WTC11 (cell line): Measurements from ENCODE around the gene TMEM229B. TPM values are rescaled to one million over a fixed set of nuclear protein-coding genes. Genes with fewer than 3 reads are reported as not detected.

Experiments
- ATAC-seq: fragments of 200-7000 bp; cut with Tn5 transposase; 2 replicates; pipeline ENCODE4 v1.10.0; 2021; ENCODE audit warnings: mild to moderate bottlenecking, moderate library complexity
- CTCF ChIA-PET: fragments of 300-600 bp; sonication (Branson Sonifier 250); formaldehyde crosslinking; loops from one replicate; lab custom pipeline; 2021; ENCODE audit warnings: antibody characterized with exemption; lab: Charles Lee
- POLR2A ChIA-PET: fragments of 350-600 bp; sonication (Branson Sonifier 250); formaldehyde crosslinking; loops from one replicate; lab custom pipeline; 2021; ENCODE audit warnings: antibody characterized with exemption; lab: Charles Lee
- DNase-seq: peaks from one replicate; pipeline ENCODE4 v3.0.0; 2021; ENCODE audit warnings: low spot score
- H3K27ac Mint-ChIP-seq: 2 replicates; pipeline ENCODE4 v1.8.0; 2021; ENCODE audit warnings: mixed read lengths
- H3K27me3 Mint-ChIP-seq: 2 replicates; pipeline ENCODE4 v1.8.0; 2021; ENCODE audit warnings: low read depth, mild to moderate bottlenecking, moderate library complexity, mixed read lengths
- H3K36me3 Mint-ChIP-seq: 2 replicates; pipeline ENCODE4 v1.8.0; 2021; ENCODE audit warnings: mixed read lengths
- H3K4me1 Mint-ChIP-seq: 2 replicates; pipeline ENCODE4 v1.8.0; 2022; ENCODE audit warnings: mixed read lengths
- H3K4me3 Mint-ChIP-seq: 2 replicates; pipeline ENCODE4 v1.8.0; 2021; ENCODE audit warnings: mild to moderate bottlenecking, moderate library complexity, mixed read lengths
- H3K9me3 Mint-ChIP-seq: 2 replicates; pipeline ENCODE4 v1.8.0; 2021; ENCODE audit warnings: mixed read lengths
- CBFB ChIP-seq: sonication (generic); formaldehyde crosslinking; IDR thresholded peaks from 2 replicates; pipeline ENCODE4 v1.8.1; 2022; ENCODE audit warnings: mild to moderate bottlenecking, low read depth, missing genetic modification reagents
- EMX1 ChIP-seq: fragments of 250-450 bp; sonication (Bioruptor Pico); IDR thresholded peaks from 2 replicates; pipeline ENCODE4 v1.8.0; 2021; ENCODE audit warnings: mild to moderate bottlenecking
- GTF2I ChIP-seq: fragments of 250-450 bp; sonication (Bioruptor Pico); conservative IDR thresholded peaks from 2 replicates; pipeline ENCODE4 v1.4.0; 2021; ENCODE audit warnings: mild to moderate bottlenecking
- KAT7 ChIP-seq: sonication (generic); formaldehyde crosslinking; IDR thresholded peaks from 2 replicates; pipeline ENCODE4 v1.8.1; 2023; ENCODE audit warnings: missing genetic modification reagents, mild to moderate bottlenecking, borderline replicate concordance
- NFATC4 ChIP-seq: fragments of 250-450 bp; sonication (Bioruptor Pico); IDR thresholded peaks from 2 replicates; pipeline ENCODE4 v1.9.0; 2021; ENCODE audit warnings: mild to moderate bottlenecking
- NFE2L1 ChIP-seq: sonication (generic); formaldehyde crosslinking; IDR thresholded peaks from 2 replicates; pipeline ENCODE4 v1.8.1; 2023; ENCODE audit warnings: missing genetic modification reagents
- NFYB ChIP-seq: sonication (generic); formaldehyde crosslinking; conservative IDR thresholded peaks from 2 replicates; pipeline ENCODE4 v1.8.0; 2022; ENCODE audit warnings: low read depth, missing genetic modification reagents
- OVOL2 ChIP-seq: fragments of 250-450 bp; sonication (Bioruptor Pico); IDR thresholded peaks from 2 replicates; pipeline ENCODE4 v1.9.0; 2021; ENCODE audit warnings: mild to moderate bottlenecking, borderline replicate concordance
- TP53 ChIP-seq: sonication (generic); formaldehyde crosslinking; IDR thresholded peaks from 2 replicates; pipeline ENCODE4 v1.8.1; 2023; ENCODE audit warnings: mild to moderate bottlenecking, missing genetic modification reagents
- USF1 ChIP-seq: sonication (generic); formaldehyde crosslinking; IDR thresholded peaks from 2 replicates; pipeline ENCODE4 v1.8.0; 2022; ENCODE audit warnings: mild to moderate bottlenecking, missing genetic modification reagents
- ZNF121 ChIP-seq: sonication (generic); formaldehyde crosslinking; IDR thresholded peaks from 2 replicates; pipeline ENCODE4 v1.8.0; 2023; ENCODE audit warnings: missing genetic modification reagents
- ZNF317 ChIP-seq: sonication (generic); formaldehyde crosslinking; IDR thresholded peaks from 2 replicates; pipeline ENCODE4 v1.8.1; 2023; ENCODE audit warnings: low read depth, mild to moderate bottlenecking, moderate library complexity, missing genetic modification reagents, borderline replicate concordance
- total RNA-seq: library from RNA; stranded (reverse); gene quantifications from 3 replicates; pipeline ENCODE4 v1.2.3, GENCODE V29; 2021
- TF ChIP-seq, protein P1 (sequence below): sonication (generic); formaldehyde crosslinking; IDR thresholded peaks from 2 replicates; pipeline ENCODE4 v1.8.0; 2022; ENCODE audit warnings: mild to moderate bottlenecking, missing genetic modification reagents
- TF ChIP-seq, protein P2 (sequence below): sonication (generic); formaldehyde crosslinking; conservative IDR thresholded peaks from 2 replicates; pipeline ENCODE4 v1.8.1; 2023; ENCODE audit warnings: mild to moderate bottlenecking, low read depth, missing genetic modification reagents, moderate library complexity
- TF ChIP-seq, protein P3 (sequence below): sonication (generic); formaldehyde crosslinking; IDR thresholded peaks from 2 replicates; pipeline ENCODE4 v1.8.1; 2023; ENCODE audit warnings: mild to moderate bottlenecking, missing genetic modification reagents, borderline replicate concordance
- TF ChIP-seq, protein P4 (sequence below): fragments of 250-450 bp; sonication (Bioruptor Pico); IDR thresholded peaks from 2 replicates; pipeline ENCODE4 v1.8.0; 2021; ENCODE audit warnings: mild to moderate bottlenecking
- TF ChIP-seq, protein P5 (sequence below): sonication (generic); formaldehyde crosslinking; IDR thresholded peaks from 2 replicates; pipeline ENCODE4 v1.8.1; 2022; ENCODE audit warnings: missing genetic modification reagents, borderline replicate concordance
- TF ChIP-seq, protein P6 (sequence below): fragments of 250-450 bp; sonication (Bioruptor Pico); IDR thresholded peaks from 2 replicates; pipeline ENCODE4 v2.1.2; 2022; ENCODE audit warnings: mild to moderate bottlenecking, moderate library complexity

TMEM229B gene
- total RNA-seq, 1 experiment from 2014 or later: 0.90 TPM

DNA sequence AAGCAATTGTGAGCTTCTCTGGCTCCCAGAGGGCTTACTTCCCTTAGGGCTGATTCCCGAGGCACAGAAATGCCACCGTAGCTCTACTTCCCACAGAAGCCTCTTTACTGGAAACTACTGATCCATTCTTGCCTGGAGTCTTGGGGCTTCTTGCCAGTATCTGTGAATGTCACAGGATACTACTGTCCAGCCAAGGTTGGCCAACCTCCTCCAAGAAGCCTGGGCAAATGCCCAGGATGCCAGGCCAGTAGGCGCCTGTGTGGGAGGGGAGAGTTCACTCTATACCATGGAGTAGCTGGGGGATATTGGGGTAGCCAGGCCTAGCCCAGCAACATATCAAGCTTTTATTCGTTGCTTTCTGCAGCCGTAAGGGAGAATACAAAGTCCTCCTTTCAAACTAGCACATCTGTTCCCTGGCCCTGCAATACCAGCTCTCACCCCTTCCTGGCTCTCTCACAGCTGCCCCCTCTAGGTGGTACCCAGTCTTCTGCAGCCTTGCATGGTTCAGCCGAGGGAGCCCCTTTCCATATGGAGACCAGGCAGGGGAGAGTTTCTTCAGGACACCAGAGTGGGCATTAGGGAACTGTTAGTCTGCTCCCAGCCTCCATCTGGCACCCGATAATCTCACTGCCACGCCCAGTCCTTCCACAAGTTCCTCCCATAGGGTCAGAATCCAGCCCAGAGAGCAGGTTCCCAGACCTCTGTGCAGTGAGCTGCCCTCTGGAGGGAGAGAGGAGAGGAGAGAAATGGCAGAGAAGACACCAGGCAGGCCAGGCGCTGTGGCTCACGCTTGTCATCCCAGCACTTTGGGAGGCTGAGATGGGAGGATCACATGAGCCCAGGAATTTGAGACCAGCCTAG lies 52.3 kb downstream of the TMEM229B start:
- TF ChIP-seq OVOL2 (CRISPR knock-in tag) (no peak), USF1 (CRISPR knock-in tag) (no peak), ZNF317 (CRISPR knock-in tag) (no peak)
- no peak overlapping the region for H3K4me3 Mint-ChIP-seq
- no peaks in the 10 kb centered on the region for H3K27me3 Mint-ChIP-seq
- ATAC-seq: peak; percentile 85
- ChIA-PET POLR2A (no interaction called here), CTCF (interaction anchor here (0.5 to 4.5 kb wide), 20 partner anchors 9 to 268 kb away, joined by 3 to 41 read pairs (median 4); partner anchors contain the start of gene PIGH)
- no peak for DNase-seq
- H3K27ac Mint-ChIP-seq: no peak overlapping the region
- no peaks in the 10 kb centered on the region for H3K9me3 Mint-ChIP-seq
- no peaks in the 10 kb centered on the region for H3K4me1 Mint-ChIP-seq
- H3K36me3 Mint-ChIP-seq: no peaks in the 10 kb centered on the region

DNA sequence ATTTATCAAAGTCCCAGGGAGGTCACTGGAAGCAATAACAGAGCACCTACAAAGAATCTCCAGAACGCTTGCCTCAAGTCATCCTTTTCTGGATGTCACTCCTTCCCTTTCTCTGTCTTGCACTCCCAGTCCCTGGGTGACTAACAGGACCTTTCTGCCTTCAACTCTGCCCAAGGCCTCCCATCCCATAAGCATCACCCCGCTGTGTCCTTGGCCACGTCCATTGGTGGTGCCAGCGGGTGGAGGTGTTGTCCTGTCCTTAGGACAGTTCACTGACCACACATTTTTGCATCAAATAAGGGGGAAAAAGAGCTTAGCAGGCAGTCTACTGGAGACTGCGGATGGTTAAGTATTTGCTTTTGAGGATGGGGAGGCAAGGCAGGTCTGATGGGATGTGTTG lies 52.9 kb downstream of the TMEM229B start:
- H3K27ac Mint-ChIP-seq: no peak overlapping the region
- no peak for ATAC-seq
- H3K27me3 Mint-ChIP-seq: no peaks in the 10 kb centered on the region
- no peaks in the 10 kb centered on the region for H3K36me3 Mint-ChIP-seq
- POLR2A ChIA-PET: no interaction called here
- CTCF ChIA-PET: interaction anchor here (0.6 to 4.5 kb wide), 17 partner anchors 9 to 269 kb away, joined by 3 to 41 read pairs (median 6); partner anchors contain the start of gene PIGH
- no peak overlapping the region for H3K4me3 Mint-ChIP-seq
- no peak for DNase-seq
- no peaks in the 10 kb centered on the region for H3K9me3 Mint-ChIP-seq
- TF ChIP-seq EMX1 (CRISPR knock-in tag) (no peak), NFYB (CRISPR knock-in tag) (no peak), NFATC4 (CRISPR knock-in tag) (no peak), ZNF121 (CRISPR knock-in tag) (no peak)
- TF ChIP-seq, protein P1, sequence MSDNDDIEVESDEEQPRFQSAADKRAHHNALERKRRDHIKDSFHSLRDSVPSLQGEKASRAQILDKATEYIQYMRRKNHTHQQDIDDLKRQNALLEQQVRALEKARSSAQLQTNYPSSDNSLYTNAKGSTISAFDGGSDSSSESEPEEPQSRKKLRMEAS (CRISPR knock-in tag): no peak
- no peaks in the 10 kb centered on the region for H3K4me1 Mint-ChIP-seq

DNA sequence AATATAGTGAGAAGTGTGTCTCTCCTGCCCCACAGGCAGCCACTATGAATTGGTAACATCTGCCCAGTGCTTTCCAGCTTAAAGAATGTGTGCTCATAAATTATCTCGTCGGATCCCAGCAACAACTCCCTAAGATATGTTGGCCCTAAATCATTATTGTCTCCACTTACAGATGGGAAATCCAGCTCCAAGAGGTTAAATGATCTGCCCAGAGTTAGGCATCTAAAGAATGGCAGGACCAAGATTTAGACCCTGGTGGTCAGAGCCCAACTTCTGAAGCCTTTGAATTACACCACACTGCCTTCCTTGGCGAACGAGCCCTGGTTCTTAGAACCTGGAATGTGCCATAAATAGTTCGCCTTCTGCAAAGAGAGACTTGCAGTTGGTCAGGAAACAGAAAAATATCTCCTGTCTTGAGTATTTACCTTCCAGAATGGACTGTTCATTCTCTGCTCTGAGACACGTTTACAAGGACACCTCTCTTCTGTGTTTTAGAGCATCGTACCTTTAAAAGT lies 56.4 kb downstream of the TMEM229B start:
- ATAC-seq (no peak), DNase-seq (no peak)
- Mint-ChIP-seq H3K4me3 (no peak overlapping the region), H3K4me1 (peaks cover 12% of the 10 kb centered on the region), H3K27ac (no peak overlapping the region), H3K27me3 (peaks cover 3% of the 10 kb centered on the region; the same call in 1 of the 2 replicates), H3K9me3 (no peaks in the 10 kb centered on the region), H3K36me3 (no peaks in the 10 kb centered on the region)
- ChIA-PET CTCF (interaction anchor here (0.7 to 2.5 kb wide), 7 partner anchors 12 to 149 kb away, joined by 3 to 10 read pairs (median 3); no protein-coding TSS in a partner anchor), POLR2A (no interaction called here)
- TF ChIP-seq, protein P2, sequence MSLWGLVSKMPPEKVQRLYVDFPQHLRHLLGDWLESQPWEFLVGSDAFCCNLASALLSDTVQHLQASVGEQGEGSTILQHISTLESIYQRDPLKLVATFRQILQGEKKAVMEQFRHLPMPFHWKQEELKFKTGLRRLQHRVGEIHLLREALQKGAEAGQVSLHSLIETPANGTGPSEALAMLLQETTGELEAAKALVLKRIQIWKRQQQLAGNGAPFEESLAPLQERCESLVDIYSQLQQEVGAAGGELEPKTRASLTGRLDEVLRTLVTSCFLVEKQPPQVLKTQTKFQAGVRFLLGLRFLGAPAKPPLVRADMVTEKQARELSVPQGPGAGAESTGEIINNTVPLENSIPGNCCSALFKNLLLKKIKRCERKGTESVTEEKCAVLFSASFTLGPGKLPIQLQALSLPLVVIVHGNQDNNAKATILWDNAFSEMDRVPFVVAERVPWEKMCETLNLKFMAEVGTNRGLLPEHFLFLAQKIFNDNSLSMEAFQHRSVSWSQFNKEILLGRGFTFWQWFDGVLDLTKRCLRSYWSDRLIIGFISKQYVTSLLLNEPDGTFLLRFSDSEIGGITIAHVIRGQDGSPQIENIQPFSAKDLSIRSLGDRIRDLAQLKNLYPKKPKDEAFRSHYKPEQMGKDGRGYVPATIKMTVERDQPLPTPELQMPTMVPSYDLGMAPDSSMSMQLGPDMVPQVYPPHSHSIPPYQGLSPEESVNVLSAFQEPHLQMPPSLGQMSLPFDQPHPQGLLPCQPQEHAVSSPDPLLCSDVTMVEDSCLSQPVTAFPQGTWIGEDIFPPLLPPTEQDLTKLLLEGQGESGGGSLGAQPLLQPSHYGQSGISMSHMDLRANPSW (CRISPR knock-in tag): no peak
- TF ChIP-seq, protein P3, sequence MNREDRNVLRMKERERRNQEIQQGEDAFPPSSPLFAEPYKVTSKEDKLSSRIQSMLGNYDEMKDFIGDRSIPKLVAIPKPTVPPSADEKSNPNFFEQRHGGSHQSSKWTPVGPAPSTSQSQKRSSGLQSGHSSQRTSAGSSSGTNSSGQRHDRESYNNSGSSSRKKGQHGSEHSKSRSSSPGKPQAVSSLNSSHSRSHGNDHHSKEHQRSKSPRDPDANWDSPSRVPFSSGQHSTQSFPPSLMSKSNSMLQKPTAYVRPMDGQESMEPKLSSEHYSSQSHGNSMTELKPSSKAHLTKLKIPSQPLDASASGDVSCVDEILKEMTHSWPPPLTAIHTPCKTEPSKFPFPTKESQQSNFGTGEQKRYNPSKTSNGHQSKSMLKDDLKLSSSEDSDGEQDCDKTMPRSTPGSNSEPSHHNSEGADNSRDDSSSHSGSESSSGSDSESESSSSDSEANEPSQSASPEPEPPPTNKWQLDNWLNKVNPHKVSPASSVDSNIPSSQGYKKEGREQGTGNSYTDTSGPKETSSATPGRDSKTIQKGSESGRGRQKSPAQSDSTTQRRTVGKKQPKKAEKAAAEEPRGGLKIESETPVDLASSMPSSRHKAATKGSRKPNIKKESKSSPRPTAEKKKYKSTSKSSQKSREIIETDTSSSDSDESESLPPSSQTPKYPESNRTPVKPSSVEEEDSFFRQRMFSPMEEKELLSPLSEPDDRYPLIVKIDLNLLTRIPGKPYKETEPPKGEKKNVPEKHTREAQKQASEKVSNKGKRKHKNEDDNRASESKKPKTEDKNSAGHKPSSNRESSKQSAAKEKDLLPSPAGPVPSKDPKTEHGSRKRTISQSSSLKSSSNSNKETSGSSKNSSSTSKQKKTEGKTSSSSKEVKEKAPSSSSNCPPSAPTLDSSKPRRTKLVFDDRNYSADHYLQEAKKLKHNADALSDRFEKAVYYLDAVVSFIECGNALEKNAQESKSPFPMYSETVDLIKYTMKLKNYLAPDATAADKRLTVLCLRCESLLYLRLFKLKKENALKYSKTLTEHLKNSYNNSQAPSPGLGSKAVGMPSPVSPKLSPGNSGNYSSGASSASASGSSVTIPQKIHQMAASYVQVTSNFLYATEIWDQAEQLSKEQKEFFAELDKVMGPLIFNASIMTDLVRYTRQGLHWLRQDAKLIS (CRISPR knock-in tag): no peak
- TF ChIP-seq TP53 (no peak), CBFB (no peak), KAT7 (CRISPR knock-in tag) (no peak), GTF2I (CRISPR knock-in tag) (no peak), NFE2L1 (no peak)
- TF ChIP-seq, protein P4, sequence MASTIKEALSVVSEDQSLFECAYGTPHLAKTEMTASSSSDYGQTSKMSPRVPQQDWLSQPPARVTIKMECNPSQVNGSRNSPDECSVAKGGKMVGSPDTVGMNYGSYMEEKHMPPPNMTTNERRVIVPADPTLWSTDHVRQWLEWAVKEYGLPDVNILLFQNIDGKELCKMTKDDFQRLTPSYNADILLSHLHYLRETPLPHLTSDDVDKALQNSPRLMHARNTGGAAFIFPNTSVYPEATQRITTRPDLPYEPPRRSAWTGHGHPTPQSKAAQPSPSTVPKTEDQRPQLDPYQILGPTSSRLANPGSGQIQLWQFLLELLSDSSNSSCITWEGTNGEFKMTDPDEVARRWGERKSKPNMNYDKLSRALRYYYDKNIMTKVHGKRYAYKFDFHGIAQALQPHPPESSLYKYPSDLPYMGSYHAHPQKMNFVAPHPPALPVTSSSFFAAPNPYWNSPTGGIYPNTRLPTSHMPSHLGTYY: no peak
- TF ChIP-seq, protein P5, sequence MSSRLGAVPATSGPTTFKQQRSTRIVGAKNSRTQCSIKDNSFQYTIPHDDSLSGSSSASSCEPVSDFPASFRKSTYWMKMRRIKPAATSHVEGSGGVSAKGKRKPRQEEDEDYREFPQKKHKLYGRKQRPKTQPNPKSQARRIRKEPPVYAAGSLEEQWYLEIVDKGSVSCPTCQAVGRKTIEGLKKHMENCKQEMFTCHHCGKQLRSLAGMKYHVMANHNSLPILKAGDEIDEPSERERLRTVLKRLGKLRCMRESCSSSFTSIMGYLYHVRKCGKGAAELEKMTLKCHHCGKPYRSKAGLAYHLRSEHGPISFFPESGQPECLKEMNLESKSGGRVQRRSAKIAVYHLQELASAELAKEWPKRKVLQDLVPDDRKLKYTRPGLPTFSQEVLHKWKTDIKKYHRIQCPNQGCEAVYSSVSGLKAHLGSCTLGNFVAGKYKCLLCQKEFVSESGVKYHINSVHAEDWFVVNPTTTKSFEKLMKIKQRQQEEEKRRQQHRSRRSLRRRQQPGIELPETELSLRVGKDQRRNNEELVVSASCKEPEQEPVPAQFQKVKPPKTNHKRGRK (CRISPR knock-in tag): no peak
- TF ChIP-seq, protein P6, sequence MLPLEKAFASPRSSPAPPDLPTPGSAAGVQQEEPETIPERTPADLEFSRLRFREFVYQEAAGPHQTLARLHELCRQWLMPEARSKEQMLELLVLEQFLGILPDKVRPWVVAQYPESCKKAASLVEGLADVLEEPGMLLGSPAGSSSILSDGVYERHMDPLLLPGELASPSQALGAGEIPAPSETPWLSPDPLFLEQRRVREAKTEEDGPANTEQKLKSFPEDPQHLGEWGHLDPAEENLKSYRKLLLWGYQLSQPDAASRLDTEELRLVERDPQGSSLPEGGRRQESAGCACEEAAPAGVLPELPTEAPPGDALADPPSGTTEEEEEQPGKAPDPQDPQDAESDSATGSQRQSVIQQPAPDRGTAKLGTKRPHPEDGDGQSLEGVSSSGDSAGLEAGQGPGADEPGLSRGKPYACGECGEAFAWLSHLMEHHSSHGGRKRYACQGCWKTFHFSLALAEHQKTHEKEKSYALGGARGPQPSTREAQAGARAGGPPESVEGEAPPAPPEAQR (CRISPR knock-in tag): no peak
